ENCODE results near the gene NPM3. TPM values are rescaled to one million over a fixed set of nuclear protein-coding genes. Genes with fewer than 3 reads are reported as not detected.

Gene NPM3
- total and polyA plus RNA-seq, 2 of the 13 experiments (the other 11 are each of a cell fraction or from before 2014, with no cell fraction given), result 47.6 to 129 TPM

DNA sequence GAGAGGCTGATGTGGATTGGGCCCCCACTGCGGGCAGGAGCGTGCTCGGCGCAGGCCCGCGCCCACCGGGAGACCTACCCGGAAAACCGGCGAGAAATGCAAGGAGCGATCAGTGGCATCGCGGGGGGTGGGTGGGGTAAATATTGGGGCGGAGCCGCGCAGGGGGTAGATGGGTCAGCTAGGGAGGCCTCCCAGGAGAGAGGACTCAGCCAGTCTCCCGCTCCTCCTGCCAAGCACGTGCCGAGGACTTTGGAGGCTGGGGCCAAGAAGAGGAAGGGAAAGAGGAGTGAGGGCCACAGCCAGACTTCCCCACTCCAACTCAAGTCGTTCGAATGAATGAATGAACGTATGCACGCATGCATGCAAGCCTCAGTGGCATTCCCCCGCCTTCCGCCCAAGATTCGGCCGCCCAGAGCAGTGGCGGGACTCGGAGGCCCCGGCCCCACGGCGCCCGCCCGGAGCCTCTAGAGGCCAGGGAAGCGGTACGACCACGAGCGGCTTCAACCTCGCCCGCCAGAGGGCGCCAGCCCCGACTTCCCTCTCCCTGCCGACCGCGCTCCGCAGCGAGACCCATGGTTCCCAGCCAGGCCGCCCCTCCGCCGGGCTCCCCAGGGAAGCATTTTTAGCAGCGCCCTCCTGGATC, 3.6 kb downstream of the NPM3 start (continued):
- TF ChIP-seq ZNF639 (CRISPR knock-in tag; conservative IDR thresholded peaks at IDR 0.05) (no peak), FOXK2 (IDR thresholded peaks at IDR 0.05) (no peak), ZNF775 (CRISPR knock-in tag; IDR thresholded peaks at IDR 0.05; ENCODE audit: borderline replicate concordance) (no peak), GATAD2A (CRISPR knock-in tag; IDR thresholded peaks at IDR 0.05) (no peak), ZFY (CRISPR knock-in tag; IDR thresholded peaks at IDR 0.05) (peak; percentile 30; the same call in 1 of the 2 replicates), TMF1 (CRISPR knock-in tag; IDR thresholded peaks at IDR 0.05; ENCODE audit: low read depth) (no peak), SALL2 (CRISPR knock-in tag; IDR thresholded peaks at IDR 0.05) (no peak), ZNF558 (CRISPR knock-in tag; IDR thresholded peaks at IDR 0.05; ENCODE audit: borderline replicate concordance) (no peak)
- TF ChIP-seq, protein P1, sequence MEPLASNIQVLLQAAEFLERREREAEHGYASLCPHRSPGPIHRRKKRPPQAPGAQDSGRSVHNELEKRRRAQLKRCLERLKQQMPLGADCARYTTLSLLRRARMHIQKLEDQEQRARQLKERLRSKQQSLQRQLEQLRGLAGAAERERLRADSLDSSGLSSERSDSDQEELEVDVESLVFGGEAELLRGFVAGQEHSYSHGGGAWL (CRISPR knock-in tag; IDR thresholded peaks at IDR 0.05), result no peak
- TF ChIP-seq, protein P2, sequence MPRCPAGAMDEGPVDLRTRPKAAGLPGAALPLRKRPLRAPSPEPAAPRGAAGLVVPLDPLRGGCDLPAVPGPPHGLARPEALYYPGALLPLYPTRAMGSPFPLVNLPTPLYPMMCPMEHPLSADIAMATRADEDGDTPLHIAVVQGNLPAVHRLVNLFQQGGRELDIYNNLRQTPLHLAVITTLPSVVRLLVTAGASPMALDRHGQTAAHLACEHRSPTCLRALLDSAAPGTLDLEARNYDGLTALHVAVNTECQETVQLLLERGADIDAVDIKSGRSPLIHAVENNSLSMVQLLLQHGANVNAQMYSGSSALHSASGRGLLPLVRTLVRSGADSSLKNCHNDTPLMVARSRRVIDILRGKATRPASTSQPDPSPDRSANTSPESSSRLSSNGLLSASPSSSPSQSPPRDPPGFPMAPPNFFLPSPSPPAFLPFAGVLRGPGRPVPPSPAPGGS (CRISPR knock-in tag; IDR thresholded peaks at IDR 0.05), result no peak
- TF ChIP-seq, protein P3, sequence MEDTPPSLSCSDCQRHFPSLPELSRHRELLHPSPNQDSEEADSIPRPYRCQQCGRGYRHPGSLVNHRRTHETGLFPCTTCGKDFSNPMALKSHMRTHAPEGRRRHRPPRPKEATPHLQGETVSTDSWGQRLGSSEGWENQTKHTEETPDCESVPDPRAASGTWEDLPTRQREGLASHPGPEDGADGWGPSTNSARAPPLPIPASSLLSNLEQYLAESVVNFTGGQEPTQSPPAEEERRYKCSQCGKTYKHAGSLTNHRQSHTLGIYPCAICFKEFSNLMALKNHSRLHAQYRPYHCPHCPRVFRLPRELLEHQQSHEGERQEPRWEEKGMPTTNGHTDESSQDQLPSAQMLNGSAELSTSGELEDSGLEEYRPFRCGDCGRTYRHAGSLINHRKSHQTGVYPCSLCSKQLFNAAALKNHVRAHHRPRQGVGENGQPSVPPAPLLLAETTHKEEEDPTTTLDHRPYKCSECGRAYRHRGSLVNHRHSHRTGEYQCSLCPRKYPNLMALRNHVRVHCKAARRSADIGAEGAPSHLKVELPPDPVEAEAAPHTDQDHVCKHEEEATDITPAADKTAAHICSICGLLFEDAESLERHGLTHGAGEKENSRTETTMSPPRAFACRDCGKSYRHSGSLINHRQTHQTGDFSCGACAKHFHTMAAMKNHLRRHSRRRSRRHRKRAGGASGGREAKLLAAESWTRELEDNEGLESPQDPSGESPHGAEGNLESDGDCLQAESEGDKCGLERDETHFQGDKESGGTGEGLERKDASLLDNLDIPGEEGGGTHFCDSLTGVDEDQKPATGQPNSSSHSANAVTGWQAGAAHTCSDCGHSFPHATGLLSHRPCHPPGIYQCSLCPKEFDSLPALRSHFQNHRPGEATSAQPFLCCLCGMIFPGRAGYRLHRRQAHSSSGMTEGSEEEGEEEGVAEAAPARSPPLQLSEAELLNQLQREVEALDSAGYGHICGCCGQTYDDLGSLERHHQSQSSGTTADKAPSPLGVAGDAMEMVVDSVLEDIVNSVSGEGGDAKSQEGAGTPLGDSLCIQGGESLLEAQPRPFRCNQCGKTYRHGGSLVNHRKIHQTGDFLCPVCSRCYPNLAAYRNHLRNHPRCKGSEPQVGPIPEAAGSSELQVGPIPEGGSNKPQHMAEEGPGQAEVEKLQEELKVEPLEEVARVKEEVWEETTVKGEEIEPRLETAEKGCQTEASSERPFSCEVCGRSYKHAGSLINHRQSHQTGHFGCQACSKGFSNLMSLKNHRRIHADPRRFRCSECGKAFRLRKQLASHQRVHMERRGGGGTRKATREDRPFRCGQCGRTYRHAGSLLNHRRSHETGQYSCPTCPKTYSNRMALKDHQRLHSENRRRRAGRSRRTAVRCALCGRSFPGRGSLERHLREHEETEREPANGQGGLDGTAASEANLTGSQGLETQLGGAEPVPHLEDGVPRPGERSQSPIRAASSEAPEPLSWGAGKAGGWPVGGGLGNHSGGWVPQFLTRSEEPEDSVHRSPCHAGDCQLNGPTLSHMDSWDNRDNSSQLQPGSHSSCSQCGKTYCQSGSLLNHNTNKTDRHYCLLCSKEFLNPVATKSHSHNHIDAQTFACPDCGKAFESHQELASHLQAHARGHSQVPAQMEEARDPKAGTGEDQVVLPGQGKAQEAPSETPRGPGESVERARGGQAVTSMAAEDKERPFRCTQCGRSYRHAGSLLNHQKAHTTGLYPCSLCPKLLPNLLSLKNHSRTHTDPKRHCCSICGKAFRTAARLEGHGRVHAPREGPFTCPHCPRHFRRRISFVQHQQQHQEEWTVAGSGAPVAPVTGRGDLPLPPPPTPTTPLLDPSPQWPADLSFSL (CRISPR knock-in tag; IDR thresholded peaks at IDR 0.05), result no peak

All from HepG2 (cell line).